BJ (cell line): ENCODE results near the gene RGS3. TPM values are rescaled to one million over a fixed set of nuclear protein-coding genes. Genes with fewer than 3 reads are reported as not detected.

Experiments
- CTCF ChIA-PET: fragments of 350-600 bp; formaldehyde crosslinking; extraction: SDS; loops from one replicate; lab custom pipeline; 2021; ENCODE audit warnings: antibody characterized with exemption, inconsistent platforms; lab: Yijun Ruan, JAX
- POLR2A ChIA-PET: fragments of 300-600 bp; sonication (Branson Sonifier 250); formaldehyde crosslinking; extraction: SDS; loops from one replicate; lab custom pipeline; 2021; ENCODE audit warnings: antibody characterized with exemption; lab: Charles Lee
- DNase-seq: peaks from one replicate; pipeline ENCODE4 v3.0.0-alpha.2; 2011; ENCODE audit warnings: low read depth
- H3K27me3 ChIP-seq: 2 replicates; pipeline ENCODE4 v1.6.0; 2011; ENCODE audit warnings: low read length; ENCODE audit not compliant: control insufficient read depth, insufficient read depth
- H3K36me3 ChIP-seq: 2 replicates; pipeline ENCODE4 v1.5.1; 2011; ENCODE audit warnings: low read length; ENCODE audit not compliant: control insufficient read depth, insufficient read depth
- H3K4me3 ChIP-seq: 2 replicates; pipeline ENCODE4 v1.5.1; 2011; ENCODE audit warnings: low read depth, mild to moderate bottlenecking, control low read depth, low read length
- polyA plus RNA-seq: library from polyadenylated mRNA; depleted of rRNA; stranded (reverse); fragments of >200 nt; gene quantifications from 2 replicates; pipeline ENCODE4 v1.2.3, GENCODE V29; 2011
- TF ChIP-seq, protein P1 (sequence below): IDR thresholded peaks from 2 replicates; pipeline ENCODE4 v1.5.1; 2011; ENCODE audit warnings: low read depth, mild to moderate bottlenecking, control low read depth, inconsistent platforms, low read length, moderate library complexity; ENCODE audit not compliant: insufficient read depth

The RGS3 gene
- polyA plus RNA-seq, 1 experiment = 66.4 TPM

DNA sequence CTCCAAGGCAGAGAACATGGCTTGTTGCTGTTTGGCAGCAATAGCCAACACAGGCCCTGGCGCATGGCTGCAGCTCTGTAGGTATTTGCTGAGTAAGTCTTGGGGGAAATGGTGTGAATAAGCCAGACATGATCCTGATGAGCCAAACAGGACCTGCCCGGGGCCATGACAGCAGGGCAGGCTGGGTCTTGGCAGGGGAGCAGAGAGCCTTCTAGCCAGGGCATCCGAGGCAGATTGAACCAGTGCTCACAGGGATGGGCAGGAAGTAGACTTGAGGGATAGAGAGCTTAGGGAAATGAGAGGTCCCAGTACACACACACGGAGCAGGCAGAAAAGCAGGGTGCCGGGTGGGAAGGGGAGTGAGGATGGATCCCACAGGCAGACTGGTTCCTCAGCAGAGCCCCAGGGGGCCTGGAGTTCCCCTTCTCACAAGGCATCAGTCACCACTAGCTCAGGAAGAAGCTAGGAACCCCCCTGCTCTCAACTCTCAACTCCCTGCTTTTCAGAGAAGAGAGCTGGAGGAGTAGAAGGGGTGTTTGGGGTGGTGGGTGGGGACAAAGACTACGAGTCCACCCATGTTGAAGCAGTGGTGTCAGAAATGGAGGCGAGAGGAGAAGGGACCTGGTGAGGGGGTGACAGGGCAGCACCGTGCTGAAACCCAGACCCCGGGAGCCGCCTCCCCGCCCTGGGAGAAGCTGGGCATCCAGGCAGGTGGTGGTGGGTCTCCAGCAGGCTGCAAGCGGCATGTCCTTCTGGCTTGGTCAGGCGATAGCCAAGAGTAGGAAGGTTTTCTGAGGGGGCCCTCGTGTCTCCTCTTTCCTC is 111.1 kb downstream of the RGS3 start:
- Histone ChIP-seq H3K36me3 (no peaks in the 10 kb centered on the region; the same call in 1 of the 2 replicates), H3K4me3 (no peak overlapping the region), H3K27me3 (no peaks in the 10 kb centered on the region)
- DNase-seq = no peak
- ChIA-PET POLR2A (no interaction called here), CTCF (interaction anchor here (0.6 to 3.2 kb wide), 5 partner anchors 15 to 361 kb away, joined by 3 to 9 read pairs (median 4); partner anchors contain the start of genes CDC26 and PRPF4)
- TF ChIP-seq, protein P1, sequence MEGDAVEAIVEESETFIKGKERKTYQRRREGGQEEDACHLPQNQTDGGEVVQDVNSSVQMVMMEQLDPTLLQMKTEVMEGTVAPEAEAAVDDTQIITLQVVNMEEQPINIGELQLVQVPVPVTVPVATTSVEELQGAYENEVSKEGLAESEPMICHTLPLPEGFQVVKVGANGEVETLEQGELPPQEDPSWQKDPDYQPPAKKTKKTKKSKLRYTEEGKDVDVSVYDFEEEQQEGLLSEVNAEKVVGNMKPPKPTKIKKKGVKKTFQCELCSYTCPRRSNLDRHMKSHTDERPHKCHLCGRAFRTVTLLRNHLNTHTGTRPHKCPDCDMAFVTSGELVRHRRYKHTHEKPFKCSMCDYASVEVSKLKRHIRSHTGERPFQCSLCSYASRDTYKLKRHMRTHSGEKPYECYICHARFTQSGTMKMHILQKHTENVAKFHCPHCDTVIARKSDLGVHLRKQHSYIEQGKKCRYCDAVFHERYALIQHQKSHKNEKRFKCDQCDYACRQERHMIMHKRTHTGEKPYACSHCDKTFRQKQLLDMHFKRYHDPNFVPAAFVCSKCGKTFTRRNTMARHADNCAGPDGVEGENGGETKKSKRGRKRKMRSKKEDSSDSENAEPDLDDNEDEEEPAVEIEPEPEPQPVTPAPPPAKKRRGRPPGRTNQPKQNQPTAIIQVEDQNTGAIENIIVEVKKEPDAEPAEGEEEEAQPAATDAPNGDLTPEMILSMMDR = no peak

DNA sequence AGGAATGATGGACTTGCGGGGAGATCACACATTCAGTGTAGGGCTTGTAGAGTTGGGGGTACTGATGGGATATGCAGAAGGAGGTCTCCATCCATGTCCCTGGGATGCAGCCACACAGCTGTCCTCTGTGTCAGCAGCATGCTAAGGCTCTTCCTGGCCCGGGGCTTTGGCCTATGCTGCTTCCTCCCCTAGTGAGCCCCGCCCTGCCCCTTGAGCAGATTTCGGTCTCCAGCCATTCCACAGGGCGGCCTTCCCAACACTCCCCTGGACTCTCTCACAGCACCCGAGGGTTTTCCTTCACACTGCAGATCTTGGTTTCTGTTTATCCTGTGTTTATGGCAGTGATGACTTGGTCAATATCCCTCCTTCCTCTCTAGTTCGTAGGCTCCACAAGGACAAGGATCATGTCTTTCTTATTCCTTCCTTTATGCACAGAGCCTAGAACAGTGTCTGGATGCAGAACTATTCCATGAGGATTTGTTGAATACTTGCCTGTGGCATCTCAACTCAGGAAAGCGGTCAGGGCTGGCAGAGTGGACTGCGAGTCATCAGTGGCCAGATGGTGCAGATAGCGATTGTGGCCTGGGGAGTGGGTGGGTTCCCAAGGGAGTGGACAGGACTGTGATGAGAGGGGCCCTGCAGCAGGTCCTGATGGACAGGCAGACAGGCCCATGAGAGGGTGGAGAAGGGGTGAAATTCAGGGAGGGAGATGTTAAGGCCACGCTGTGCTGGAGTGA is 114.2 kb downstream of the RGS3 start:
- Histone ChIP-seq H3K4me3 (no peak overlapping the region), H3K36me3 (no peaks in the 10 kb centered on the region), H3K27me3 (no peaks in the 10 kb centered on the region)
- POLR2A ChIA-PET = interaction anchor here (1.5 kb wide), 1 partner anchor 123 kb away, joined by 3 read pairs; no protein-coding TSS in a partner anchor
- CTCF ChIA-PET = interaction anchor here (1.0 to 3.1 kb wide), 5 partner anchors 11 to 132 kb away, joined by 4 to 31 read pairs (median 26); no protein-coding TSS in a partner anchor
- no peak for DNase-seq
- TF ChIP-seq, protein P1 = no peak

DNA sequence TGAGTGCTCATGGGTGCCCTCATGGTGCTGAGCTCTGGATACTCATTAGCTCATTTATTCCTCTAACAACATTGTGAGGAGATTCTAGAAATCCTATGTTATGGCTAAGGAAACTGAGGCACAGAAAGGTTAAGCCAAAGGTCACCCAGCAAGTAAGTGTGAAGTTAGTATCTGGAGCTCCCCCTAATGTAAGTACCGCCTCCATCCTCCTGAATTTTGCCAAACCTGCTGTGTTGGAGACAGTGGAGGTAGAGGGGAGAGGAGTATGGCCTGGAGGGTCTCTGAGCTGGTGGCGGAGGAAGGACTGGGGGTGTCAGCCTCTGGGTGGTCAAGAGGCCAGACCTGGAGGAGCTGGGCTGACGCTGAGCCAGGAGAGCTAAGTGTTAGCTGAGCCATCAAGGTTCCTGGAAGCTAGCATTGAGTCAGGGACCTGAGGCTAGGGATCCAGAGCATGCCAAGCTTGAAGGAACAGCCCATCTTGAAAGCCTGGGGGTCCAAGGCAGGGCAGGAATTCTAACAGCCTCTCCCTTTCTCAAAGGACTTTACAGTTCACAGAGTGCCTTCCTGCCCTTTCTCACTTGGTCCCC is 114.8 kb downstream of the RGS3 start:
- Histone ChIP-seq H3K27me3 (no peaks in the 10 kb centered on the region), H3K4me3 (no peak overlapping the region), H3K36me3 (peaks cover under 1% of the 10 kb centered on the region)
- DNase-seq = no peak
- ChIA-PET CTCF (interaction anchor here (0.7 to 3.1 kb wide), 12 partner anchors 11 to 134 kb away, joined by 3 to 31 read pairs (median 10); no protein-coding TSS in a partner anchor), POLR2A (interaction anchor here (0.6 to 1.5 kb wide), 2 partner anchors 124 to 215 kb away, joined by 3 read pairs; no protein-coding TSS in a partner anchor)
- TF ChIP-seq, protein P1 = no peak

DNA sequence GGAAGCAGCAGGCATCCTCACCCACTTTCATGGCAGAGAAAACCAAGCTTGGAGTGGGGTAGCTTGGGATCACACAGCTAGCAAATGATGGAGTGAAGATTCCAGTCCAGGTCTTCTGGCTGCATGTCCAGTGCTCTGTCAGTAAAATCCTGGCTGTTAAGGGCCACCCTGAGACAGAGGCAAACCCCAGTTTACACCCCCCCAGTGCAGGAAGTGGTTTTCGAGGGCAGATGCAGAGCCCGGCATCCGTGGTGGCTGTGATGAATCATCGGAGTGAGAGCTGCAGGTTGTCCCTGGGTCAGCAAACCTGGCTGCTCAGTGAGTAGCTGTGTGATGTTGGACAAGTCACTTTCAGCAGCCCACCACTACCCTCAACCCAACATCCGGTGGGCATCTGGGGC is 115.4 kb downstream of the RGS3 start:
- POLR2A ChIA-PET = interaction anchor here (0.6 to 1.5 kb wide), 2 partner anchors 124 to 216 kb away, joined by 3 read pairs; no protein-coding TSS in a partner anchor
- CTCF ChIA-PET = interaction anchor here (0.7 to 3.1 kb wide), 13 partner anchors 9 to 135 kb away, joined by 3 to 31 read pairs (median 9); no protein-coding TSS in a partner anchor
- TF ChIP-seq, protein P1 = no peak
- Histone ChIP-seq H3K36me3 (peaks cover 4% of the 10 kb centered on the region), H3K4me3 (no peak overlapping the region), H3K27me3 (no peaks in the 10 kb centered on the region)
- peak; percentile 84 for DNase-seq
